GM12872 (cell line): Measurements from ENCODE around the gene CPA3.

Source experiments
- TF ChIP-seq, protein P1 (sequence below): IDR thresholded peaks from 3 replicates; pipeline ENCODE4 v1.5.1; 2011; ENCODE audit warnings: low read depth, mild to moderate bottlenecking, low read length, moderate library complexity; ENCODE audit not compliant: insufficient read depth

Gene CPA3

DNA sequence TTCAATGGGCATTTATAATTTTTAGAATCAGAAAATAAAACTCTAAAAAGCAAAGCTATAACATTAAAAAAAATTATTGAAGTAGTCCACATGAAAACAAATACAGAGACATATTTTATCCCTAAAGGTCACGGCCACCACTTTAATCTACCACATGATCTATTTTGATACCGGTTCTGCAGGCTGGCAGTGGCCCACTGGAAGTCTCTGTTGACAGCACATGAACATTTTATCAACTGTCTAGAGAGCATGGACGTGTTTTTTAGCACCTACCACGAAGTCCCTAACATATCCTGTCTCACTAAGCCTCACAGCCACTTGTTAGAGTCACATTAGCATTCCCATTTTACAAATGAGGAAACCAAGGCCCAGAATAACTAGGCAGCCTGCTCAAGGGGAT lies 1.8 kb upstream of the CPA3 start:
- TF ChIP-seq, protein P1, sequence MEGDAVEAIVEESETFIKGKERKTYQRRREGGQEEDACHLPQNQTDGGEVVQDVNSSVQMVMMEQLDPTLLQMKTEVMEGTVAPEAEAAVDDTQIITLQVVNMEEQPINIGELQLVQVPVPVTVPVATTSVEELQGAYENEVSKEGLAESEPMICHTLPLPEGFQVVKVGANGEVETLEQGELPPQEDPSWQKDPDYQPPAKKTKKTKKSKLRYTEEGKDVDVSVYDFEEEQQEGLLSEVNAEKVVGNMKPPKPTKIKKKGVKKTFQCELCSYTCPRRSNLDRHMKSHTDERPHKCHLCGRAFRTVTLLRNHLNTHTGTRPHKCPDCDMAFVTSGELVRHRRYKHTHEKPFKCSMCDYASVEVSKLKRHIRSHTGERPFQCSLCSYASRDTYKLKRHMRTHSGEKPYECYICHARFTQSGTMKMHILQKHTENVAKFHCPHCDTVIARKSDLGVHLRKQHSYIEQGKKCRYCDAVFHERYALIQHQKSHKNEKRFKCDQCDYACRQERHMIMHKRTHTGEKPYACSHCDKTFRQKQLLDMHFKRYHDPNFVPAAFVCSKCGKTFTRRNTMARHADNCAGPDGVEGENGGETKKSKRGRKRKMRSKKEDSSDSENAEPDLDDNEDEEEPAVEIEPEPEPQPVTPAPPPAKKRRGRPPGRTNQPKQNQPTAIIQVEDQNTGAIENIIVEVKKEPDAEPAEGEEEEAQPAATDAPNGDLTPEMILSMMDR, result no peak

DNA sequence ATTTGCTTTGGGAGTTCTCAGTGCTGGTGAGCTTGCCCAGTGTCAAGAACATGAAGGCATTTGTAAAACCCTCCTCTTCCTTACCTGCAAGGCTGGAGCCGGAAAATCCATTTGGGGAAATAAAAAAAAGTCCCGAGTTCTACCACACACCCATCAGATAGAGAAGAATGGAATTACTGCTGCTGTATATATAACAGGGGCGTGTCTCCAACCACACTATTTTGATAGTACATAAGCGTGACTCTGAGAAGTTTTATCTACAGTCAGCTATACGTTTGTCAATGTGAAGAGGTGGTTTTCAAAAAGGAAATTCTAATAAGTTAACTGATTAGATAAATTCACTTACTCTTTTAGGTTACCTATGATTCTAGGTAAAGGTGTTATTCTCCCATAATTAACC lies 1.3 kb upstream of the CPA3 start:
- TF ChIP-seq, protein P1, result no peak

DNA sequence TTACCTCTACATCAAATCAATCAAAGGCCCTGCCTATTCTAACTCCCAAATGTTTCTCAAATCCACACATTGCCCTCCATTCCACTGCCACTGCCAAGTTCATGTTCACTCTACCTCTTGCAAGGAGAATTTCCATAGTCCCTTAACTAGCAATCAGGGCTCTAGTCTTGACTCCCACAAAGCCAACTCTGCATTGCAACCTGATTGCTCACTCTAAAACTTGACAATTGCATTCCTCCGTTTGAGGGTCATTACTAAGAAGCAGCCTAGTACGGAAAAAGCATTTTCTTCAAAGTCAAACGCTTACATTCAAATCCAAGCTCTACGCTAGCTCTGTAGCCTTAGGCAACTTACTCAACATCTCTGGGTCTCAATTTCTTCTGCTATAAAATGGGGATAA lies 1.2 kb downstream of the CPA3 start:
- TF ChIP-seq, protein P1, result no peak

DNA sequence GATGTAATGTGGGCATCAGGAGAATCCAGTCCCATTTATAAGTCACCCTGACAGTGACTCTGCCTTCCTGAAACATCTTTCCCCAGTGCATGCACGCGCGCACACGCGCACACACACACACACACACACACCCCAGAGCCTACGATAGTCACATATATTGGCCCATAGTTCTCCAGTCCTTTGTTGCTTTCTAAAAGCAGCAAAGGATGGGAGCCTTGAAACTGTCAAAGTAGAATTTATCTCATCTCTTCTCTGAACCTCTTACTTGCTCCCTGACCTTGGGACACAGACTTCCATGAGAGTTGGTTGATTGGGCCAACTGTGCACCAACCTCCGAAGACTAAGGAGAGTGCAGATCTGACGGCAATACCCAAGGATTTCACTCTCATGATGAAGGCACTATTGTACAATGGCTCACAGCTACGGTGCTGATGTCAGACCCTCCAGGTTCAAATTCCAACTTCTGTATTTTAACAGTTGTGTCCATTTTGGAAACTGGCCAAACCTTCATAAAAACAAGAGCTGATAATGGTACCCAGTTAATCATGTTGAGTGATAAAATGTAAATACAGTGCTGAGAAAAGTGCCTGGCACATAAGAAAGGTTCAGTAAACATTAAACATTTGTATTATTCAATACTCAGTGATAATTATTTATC lies 8.3 kb downstream of the CPA3 start:
- TF ChIP-seq, protein P1, result no peak

DNA sequence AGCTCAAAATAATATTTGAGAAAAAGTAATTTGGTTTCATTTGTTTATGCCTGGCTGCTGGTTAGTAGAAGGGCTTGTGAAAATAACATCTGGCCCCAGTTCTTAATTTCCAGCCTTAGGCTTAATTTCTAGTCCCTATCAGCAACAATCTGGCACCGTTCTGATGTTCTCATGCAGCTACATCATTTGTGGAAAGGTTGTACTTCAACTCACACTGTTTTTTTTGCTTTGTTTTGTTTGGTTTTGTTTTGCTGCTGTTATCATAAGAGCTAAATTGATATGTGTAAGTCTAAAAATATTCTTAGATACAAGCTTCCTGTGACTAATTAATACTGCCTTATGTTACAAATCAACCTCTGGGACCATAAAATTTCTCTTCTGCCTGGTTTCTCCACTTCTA lies 8.9 kb downstream of the CPA3 start:
- TF ChIP-seq, protein P1, result no peak

DNA sequence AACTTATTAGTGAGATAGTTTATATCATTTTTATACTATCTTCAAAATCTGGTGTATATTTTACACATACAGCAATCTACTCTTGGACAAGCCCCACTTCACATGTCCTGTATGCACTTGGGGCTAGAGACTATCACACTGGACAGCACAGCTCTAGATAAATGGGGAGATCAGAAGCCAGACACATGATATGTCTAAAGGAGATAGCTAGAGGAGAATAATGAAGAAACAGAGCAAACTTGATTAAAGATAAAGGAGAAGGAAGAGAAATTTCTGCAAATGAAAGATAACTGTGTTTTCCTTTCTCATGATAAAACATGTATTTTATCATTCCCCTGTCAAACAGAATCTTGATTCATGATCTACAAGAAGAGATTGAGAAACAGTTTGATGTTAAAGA lies 13.0 kb downstream of the CPA3 start:
- TF ChIP-seq, protein P1, result no peak

DNA sequence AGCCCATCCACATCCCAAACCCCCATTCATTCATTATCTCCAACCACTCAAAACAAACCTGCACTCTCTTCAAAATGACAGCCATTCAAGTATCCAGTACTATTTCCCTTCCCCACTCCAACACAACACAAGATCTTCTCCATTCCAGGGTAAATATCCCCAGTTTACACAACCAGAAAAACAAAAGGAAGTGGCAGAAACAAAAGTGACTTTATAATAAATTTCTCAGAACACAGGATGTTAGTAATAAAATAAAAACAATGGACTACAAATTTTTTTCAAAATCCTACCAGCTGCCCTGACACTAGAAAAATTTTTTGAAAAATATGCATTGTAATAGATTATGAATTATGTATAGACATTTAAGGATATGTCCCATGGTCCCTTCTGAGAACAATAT lies 14.2 kb downstream of the CPA3 start:
- TF ChIP-seq, protein P1, result no peak
